Parathyroid adenoma (tissue), 2 donors: ENCODE data around the gene ZC3H6.

Experiments used
- H2AFZ ChIP-seq: fragments of 300-600 bp; sonication (generic); one replicate; pipeline ENCODE4 v1.7.0; 2017; ENCODE audit warnings: antibody characterized with exemption, mild to moderate bottlenecking
- H3K27ac ChIP-seq: fragments of 300-600 bp; sonication (generic); one replicate; pipeline ENCODE4 v1.7.0; 2017
- H3K27me3 ChIP-seq: fragments of 300-600 bp; sonication (generic); one replicate; pipeline ENCODE4 v1.7.0; 2017; ENCODE audit warnings: low read length; ENCODE audit not compliant: control insufficient read depth, insufficient read depth
- H3K36me3 ChIP-seq: fragments of 300-600 bp; sonication (generic); one replicate; pipeline ENCODE4 v1.7.0; 2017; ENCODE audit warnings: low read length; ENCODE audit not compliant: control insufficient read depth, insufficient read depth
- H3K4me1 ChIP-seq: fragments of 300-600 bp; sonication (generic); one replicate; pipeline ENCODE4 v1.7.0; 2017; ENCODE audit warnings: control low read depth
- H3K4me2 ChIP-seq: fragments of 300-600 bp; sonication (generic); one replicate; pipeline ENCODE4 v1.7.0; 2017; ENCODE audit warnings: low read length
- H3K4me3 ChIP-seq: fragments of 300-600 bp; sonication (generic); one replicate; pipeline ENCODE4 v1.7.0; 2017; ENCODE audit warnings: low read depth, low read length
- H3K79me2 ChIP-seq: fragments of 300-600 bp; sonication (generic); one replicate; pipeline ENCODE4 v1.7.0; 2017; ENCODE audit warnings: control low read depth
- H3K9ac ChIP-seq: fragments of 300-600 bp; sonication (generic); one replicate; pipeline ENCODE4 v1.7.0; 2017; ENCODE audit warnings: mild to moderate bottlenecking
- H3K9me3 ChIP-seq: fragments of 300-600 bp; sonication (generic); one replicate; pipeline ENCODE4 v1.7.0; 2017; ENCODE audit warnings: low read length; ENCODE audit not compliant: control insufficient read depth
- CTCF ChIP-seq: fragments of 300-600 bp; sonication (generic); IDR thresholded peaks from one replicate; pipeline ENCODE4 v1.7.0; 2017; ENCODE audit warnings: antibody characterized with exemption, mild to moderate bottlenecking
- donor health status: primary hyperparathyroidism.

The ZC3H6 gene, protein sequence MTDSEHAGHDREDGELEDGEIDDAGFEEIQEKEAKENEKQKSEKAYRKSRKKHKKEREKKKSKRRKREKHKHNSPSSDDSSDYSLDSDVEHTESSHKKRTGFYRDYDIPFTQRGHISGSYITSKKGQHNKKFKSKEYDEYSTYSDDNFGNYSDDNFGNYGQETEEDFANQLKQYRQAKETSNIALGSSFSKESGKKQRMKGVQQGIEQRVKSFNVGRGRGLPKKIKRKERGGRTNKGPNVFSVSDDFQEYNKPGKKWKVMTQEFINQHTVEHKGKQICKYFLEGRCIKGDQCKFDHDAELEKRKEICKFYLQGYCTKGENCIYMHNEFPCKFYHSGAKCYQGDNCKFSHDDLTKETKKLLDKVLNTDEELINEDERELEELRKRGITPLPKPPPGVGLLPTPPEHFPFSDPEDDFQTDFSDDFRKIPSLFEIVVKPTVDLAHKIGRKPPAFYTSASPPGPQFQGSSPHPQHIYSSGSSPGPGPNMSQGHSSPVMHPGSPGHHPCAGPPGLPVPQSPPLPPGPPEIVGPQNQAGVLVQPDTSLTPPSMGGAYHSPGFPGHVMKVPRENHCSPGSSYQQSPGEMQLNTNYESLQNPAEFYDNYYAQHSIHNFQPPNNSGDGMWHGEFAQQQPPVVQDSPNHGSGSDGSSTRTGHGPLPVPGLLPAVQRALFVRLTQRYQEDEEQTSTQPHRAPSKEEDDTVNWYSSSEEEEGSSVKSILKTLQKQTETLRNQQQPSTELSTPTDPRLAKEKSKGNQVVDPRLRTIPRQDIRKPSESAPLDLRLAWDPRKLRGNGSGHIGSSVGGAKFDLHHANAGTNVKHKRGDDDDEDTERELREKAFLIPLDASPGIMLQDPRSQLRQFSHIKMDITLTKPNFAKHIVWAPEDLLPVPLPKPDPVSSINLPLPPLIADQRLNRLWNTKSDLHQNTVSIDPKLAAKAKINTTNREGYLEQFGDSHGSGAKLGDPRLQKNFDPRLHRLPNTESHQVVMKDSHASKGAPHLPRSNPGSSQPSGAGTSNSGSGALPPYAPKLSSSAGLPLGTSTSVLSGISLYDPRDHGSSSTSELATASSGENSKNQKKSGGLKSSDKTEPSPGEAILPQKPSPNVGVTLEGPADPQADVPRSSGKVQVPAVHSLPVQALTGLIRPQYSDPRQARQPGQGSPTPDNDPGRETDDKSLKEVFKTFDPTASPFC

DNA sequence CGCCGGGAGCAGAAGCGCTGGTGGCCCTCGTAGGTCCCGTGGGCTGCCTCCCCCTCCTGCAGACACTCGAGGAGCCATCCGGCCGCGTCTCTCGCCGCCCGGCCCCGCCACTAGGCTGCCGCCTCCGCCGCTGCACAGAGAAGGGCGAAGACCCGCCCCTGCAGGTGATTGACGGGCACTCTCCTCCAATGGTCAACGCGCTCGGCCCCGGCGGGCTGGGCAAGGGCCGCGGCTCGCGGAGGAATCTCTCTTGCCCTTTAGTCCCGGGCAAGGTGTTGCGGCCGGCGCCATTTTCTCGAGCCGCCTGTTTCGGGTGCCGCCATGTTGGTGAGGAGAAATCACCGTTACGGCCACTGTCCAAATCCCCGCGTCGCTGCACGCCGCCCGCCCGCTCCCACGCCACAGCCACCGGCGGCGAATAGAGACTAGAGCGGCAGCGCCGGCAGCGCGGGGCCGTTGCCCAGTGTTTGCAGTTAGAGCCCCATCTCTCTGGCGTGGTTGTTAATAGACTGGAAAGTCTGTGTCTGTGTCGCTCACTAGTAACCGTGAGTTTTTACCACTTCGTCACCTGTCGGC, at the start of gene ZC3H6:
Gene ZC3H6 (plus strand): TSS at position 287 of the 576 bp plus-strand sequence. CDS start 398 bp downstream, outside the sequence.
- TF ChIP-seq CTCF: peak; percentile 27
- Histone ChIP-seq H3K36me3 (no peaks in the 10 kb centered on the region), H3K9ac (peak within 1 kb of the TSS; percentile 95), H3K4me3 (peak within 1 kb of the TSS; percentile 98), H3K9me3 (no peaks in the 10 kb centered on the region), H3K27ac (peak within 1 kb of the TSS; percentile 99), H3K79me2 (no peaks in the 10 kb centered on the region), H3K4me2 (peak within 1 kb of the TSS; percentile 97), H3K27me3 (no peaks in the 10 kb centered on the region), H3K4me1 (peaks cover 3% of the 10 kb centered on the region), H2AFZ (peak within 1 kb of the TSS; percentile 82)

DNA sequence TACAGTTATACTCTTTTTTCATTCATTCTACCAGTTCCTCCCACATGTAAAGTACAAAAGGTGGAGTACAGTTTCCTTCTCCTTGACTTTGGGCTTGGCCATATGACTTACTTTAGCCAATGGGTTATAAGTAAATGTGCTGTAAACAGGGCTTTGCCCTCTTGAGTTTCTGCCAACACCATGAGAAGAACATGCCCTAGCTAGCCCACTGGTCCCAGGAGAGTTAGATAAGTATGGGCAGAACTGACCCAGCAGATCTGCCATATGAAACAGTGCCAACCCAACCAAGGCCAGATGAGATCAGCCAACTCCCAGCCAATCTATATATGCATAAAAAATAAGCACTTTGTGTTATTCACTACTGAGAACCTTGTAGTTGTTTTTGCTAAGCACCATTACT, 46.0 kb upstream of the ZC3H6 start:
- Histone ChIP-seq H3K27me3 (no peaks in the 10 kb centered on the region), H3K79me2 (no peaks in the 10 kb centered on the region), H3K36me3 (no peaks in the 10 kb centered on the region), H3K4me1 (no peaks in the 10 kb centered on the region), H3K4me2 (no peak overlapping the region), H3K27ac (no peak overlapping the region), H3K9me3 (no peaks in the 10 kb centered on the region), H3K4me3 (no peak overlapping the region), H3K9ac (no peak overlapping the region), H2AFZ (no peak overlapping the region)
- no peak for TF ChIP-seq CTCF

GRCh38 chr2:112230371-112230770, 45.0 kb upstream of the ZC3H6 start:
- Histone ChIP-seq H3K4me3 (no peak overlapping the region), H3K36me3 (no peaks in the 10 kb centered on the region), H2AFZ (no peak overlapping the region), H3K4me2 (no peak overlapping the region), H3K79me2 (no peaks in the 10 kb centered on the region), H3K27me3 (no peaks in the 10 kb centered on the region), H3K9ac (no peak overlapping the region), H3K4me1 (no peaks in the 10 kb centered on the region), H3K9me3 (no peaks in the 10 kb centered on the region), H3K27ac (no peak overlapping the region)
- no peak for TF ChIP-seq CTCF

DNA sequence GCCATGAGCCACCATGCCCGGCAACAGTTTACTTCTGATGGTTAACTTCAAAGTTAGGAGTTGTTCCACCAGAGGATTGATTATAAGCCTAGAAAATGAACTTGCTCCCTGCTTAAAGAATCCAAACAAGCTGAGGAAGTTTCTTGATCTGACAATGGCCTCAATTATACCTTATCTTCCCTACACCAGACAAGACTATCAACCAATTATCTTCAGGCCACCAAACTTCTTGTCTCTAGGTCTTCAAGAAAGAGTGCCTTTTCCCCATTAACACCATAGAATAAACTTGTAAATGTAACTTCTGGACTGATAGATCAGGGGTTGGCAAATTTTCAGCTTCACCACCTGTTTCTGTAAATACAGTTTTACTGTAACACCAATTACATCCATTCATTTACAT, 35.5 kb upstream of the ZC3H6 start:
- H3K79me2 ChIP-seq: peaks cover 2% of the 10 kb centered on the region
- no peak overlapping the region for H2AFZ ChIP-seq
- TF ChIP-seq CTCF: no peak
- H3K9ac ChIP-seq: no peak overlapping the region
- H3K4me3 ChIP-seq: no peak overlapping the region
- H3K9me3 ChIP-seq: no peaks in the 10 kb centered on the region
- H3K4me1 ChIP-seq: no peaks in the 10 kb centered on the region
- no peaks in the 10 kb centered on the region for H3K36me3 ChIP-seq
- H3K4me2 ChIP-seq: no peak overlapping the region
- H3K27ac ChIP-seq: no peak overlapping the region
- H3K27me3 ChIP-seq: no peaks in the 10 kb centered on the region
